NK-92 treated with Interleukin-12 subunit alpha and Interleukin-12 subunit beta, amount 100 ng/mL, for 24 hours (cell line): ENCODE data around the gene GGN.
A peak's percentile ranks its signal among the peaks of the same experiment; 100 is the strongest.
"Not testable (repeated sequence)": the region's sequence is repeated elsewhere in the genome, so short reads cannot be mapped to it uniquely, and the experiment has no call there.

Experiments
- DNase-seq: peaks from one replicate; lab custom pipeline; 2025; lab: John Stamatoyannopoulos, UW

Gene GGN

GRCh38 chr19:38386300-38386970 is 1.4 kb downstream of the GGN start:
- no peak for DNase-seq

DNA sequence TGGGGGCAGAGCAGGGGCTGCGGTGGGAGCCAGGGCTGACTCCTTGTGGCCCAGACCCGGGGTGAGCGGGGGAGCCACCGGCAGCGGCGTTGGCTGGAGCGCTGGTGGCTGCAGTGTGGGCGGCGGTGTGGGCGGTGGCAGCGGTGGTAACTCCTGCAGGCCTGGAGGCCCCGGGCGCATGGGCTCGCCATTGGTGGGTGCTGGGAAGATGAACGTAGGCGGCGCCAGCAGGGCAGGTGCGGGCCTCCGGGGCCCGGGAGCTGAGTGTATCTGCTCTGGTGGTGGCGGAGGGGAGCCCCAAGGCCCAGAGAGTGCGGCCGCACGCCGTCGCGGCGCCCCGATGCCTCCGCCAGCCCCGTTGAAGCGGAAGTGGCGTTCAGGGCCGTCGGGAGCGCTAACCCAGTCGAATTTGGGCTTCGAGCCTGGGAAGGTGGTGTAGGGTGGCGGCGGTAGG is 2.0 kb downstream of the GGN start:
- no peak for DNase-seq

GRCh38 chr19:38385057-38385803 is 2.6 kb downstream of the GGN start:
- DNase-seq: no peak

GRCh38 chr19:38384209-38385027 is 3.4 kb downstream of the GGN start:
- no peak for DNase-seq

GRCh38 chr19:38383743-38384142 is 4.1 kb downstream of the GGN start:
- DNase-seq: no peak

GRCh38 chr19:38383184-38383583 is 4.7 kb downstream of the GGN start:
- DNase-seq: no peak

DNA sequence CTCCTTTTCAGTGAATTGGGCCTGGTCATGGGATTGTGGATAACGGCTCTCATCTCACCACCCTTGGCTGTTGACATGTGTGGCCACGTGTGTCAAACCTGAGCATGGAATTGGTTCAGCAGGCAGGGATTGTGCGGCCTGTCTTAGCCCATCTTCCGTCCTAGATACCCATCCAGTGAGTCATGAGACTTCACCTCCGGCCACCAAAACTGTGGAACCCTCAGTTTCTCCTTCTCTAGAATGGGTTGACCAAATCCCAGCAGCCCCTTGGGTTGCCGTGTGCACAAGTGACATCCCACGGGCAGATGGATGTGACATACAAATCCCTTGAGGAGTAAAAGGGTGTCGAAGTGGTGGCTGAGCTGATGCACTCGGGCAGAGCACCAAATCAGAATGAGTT is 6.7 kb downstream of the GGN start:
- no peak for DNase-seq

GRCh38 chr19:38378866-38379265 is 9.0 kb downstream of the GGN start:
- DNase-seq: no peak

DNA sequence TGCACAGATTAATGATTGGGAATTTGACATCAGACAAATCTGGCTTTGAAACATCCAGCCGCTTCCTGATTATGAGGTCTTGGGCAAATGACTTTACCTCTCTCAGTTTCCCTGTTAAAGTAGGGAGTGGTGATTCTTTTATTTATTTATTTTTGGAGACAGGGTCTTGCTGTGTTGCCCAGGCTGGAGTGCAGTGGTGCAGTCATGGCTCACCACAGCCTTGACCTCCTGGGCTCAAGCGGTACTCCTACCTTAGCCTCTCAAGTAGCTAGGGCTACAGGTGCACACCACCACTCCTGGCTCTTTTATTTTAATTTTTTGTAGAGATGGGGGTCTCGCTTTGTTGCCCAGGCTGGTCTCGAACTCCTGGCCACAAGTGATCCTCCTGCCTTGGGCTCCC is 10.8 kb downstream of the GGN start:
- DNase-seq: no peak

- no peak for DNase-seq
These were observed 11.3 kb downstream of the GGN start for GRCh38 chr19:38376576-38376975.

DNA sequence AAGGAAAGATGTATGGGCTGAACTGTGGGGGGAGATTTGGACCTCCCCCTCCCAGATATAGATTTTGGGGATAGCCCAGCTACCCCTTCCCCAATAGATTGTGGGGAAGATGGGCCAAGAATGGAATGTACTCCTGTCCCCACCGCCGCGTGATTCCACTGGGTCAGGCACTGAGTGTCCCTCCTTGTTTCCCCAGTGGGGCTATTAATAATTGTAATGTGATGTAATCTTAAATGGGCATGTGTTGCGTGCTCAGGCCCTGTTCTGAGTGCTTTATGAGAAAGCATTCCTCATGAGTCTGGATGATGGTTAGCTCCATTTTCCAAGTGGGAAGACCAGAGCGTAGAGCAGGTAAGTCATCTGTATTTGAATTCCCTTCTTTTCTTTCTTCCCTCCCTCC is 12.1 kb downstream of the GGN start:
- no peak for DNase-seq

- no peak for DNase-seq
These were observed 12.7 kb downstream of the GGN start for GRCh38 chr19:38375098-38375493.

GRCh38 chr19:38374332-38375097 is 13.3 kb downstream of the GGN start, which contains the start of gene PSMD8:
TSS of gene PSMD8 (plus strand) at chr19:38374571. CDS start at chr19:38374602, 31 bp downstream.
- DNase-seq: peak; percentile 98

GRCh38 chr19:38373907-38374331 is 13.9 kb downstream of the GGN start:
- DNase-seq: no peak

DNA sequence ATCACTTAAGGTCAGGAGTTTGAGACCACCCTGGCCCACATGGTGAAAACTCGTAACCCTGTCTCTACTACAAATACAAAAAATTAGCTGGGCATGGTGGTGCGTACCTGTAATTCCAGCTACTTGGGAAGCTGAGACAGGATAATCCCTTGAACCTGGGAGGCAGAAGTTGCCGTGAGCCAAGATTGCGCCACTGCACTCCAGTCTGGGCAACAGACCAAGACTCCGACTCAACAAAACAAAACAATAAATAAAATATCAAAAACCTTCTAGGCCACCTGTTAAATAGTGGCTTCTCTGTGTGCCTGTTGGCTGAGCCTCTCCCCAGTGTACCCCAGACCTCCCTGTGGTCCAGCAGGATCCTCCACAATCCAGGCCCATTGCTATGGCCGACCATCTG is 16.8 kb downstream of the GGN start:
- no peak for DNase-seq

- no peak for DNase-seq
These were observed 17.5 kb downstream of the GGN start for GRCh38 chr19:38370299-38370698.

DNA sequence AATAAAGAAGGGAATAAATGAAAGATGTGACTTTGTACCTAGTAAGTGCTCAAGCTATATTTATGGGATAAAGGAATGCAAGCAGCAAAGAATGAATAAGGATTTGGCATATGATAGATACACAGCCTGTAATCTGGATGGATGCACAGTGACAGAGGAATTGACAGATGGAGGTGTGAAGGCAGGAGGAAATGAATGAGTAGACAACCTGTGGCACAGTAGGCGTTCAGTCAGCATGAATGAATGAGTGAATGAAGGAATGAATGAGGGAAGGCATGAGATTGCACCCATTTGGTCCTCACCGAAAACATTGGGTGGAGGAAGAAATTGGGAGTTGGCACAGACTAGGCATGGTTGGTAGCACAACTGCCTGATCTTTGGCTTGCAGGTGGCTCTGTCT is 18.2 kb downstream of the GGN start:
- no peak for DNase-seq

- DNase-seq: no peak
These were observed 20.8 kb downstream of the GGN start for GRCh38 chr19:38367041-38367440.

- DNase-seq: not testable (repeated sequence)
These were observed 24.7 kb downstream of the GGN start for GRCh38 chr19:38362946-38363688.

DNA sequence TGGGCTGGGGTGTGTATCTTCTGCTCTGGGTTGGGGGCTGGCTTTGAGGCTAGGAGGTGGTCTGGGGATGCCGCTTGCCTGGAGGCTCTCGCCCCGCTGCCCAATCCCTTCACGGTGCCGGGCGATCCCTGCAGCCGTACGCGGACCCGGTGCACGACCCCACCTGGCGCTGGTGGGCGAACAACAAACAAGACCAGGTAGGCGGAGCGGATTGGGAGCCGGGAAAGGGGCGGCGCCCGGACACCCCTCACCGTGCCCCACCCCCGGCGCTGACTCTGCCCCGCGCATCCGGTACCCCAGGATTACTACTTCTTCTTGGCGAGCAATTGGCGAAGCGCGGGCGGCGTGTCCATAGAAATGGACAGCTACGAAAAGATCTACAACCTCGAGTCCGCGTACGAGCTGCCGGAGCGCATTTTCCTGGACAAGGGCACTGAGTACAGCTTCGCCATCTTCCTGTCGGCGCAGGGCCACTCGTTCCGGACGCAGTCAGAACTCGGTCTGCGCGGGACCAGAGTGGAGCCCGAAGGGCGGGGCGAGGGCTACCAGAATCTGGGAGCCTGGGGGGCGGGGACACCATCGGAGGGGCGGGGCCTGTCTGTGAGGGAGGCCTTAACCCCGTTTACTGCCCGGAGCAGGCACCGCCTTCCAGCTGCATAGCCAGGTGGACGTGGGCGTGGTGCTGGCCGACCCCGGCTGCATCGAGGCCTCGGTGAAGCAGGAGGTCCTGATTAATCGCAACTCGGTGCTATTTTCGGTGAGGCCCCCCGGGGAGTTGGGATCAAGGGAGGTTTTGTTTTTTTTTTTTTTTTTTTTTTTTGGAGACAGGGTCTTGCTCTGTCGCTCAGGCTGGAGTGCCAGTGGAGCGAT is 25.5 kb downstream of the GGN start:
- DNase-seq: no peak
